ENCODE data around the gene COL4A2.
A peak's percentile ranks its signal among the peaks of the same experiment; 100 is the strongest.

Gene COL4A2

GRCh38 chr13:110430391-110431336 lies 123.6 kb downstream of the COL4A2 start:
- Mint-ChIP-seq H3K27ac (no peak overlapping the region), H3K27me3 (ENCODE audit: low read depth) (no peaks in the 10 kb centered on the region), H3K4me1 (peaks cover 48% of the 10 kb centered on the region), H3K9me3 (no peaks in the 10 kb centered on the region), H3K36me3 (ENCODE audit: low read depth) (peaks cover 76% of the 10 kb centered on the region), H3K4me3 (no peak overlapping the region)
- TF ChIP-seq CTCF (IDR thresholded peaks at IDR 0.05; ENCODE audit: unreplicated experiment in 3 of 3), result no peak

DNA sequence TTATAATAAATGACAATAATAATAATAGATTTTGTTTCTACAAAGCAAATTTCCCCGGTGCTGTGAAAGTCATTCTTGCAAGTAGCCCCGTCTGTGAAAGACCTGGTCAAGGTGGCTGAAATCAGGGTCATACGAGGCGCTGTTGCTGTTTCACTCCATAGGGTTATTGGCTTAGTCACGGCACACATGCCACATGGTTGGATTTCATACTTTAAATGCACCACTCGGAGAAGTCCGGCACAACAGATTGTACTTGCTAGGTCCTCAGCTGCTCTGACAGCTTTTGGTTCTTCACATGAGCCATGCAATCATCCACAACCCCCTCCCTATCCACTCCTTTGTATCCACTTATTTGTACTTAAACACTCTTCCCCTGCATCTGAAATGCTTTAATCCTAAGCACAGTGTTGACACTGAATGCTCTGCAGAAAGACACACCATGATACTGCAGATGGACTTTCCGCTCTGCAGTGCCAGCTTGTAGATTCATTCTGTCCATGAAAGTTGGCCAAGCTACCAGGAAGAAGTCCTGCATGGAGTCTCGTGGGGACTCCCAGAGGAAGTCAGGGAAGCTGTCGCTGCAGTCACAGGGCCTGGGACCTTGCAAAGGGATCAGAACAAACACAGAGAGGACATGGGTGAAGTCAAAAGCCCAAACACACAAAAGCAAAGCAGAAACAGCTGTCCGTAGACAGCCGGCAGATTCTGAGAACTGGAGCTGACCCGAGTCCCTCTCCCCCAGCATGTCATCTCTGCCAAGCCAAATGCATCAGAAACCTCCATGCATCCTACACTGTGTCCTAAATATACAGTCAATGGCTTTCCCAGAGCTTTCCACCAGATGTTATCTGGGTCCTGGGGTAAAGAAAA lies 124.6 kb downstream of the COL4A2 start:
- Mint-ChIP-seq H3K4me1 (peaks cover 49% of the 10 kb centered on the region), H3K4me3 (peak overlapping the region in 1 of 3 experiments; percentile 14), H3K27me3 (ENCODE audit: low read depth) (no peaks in the 10 kb centered on the region), H3K27ac (peak overlapping the region; percentile 65 to 87 (median 76)), H3K9me3 (no peaks in the 10 kb centered on the region), H3K36me3 (ENCODE audit: low read depth) (peaks cover 77% of the 10 kb centered on the region)
- TF ChIP-seq CTCF (IDR thresholded peaks at IDR 0.05; ENCODE audit: unreplicated experiment in 3 of 3), result no peak

GRCh38 chr13:110432522-110432921 lies 125.4 kb downstream of the COL4A2 start:
- Mint-ChIP-seq H3K27me3 (ENCODE audit: low read depth) (no peaks in the 10 kb centered on the region), H3K27ac (peak overlapping the region; percentile 65 to 87 (median 82)), H3K9me3 (no peaks in the 10 kb centered on the region), H3K4me3 (peak overlapping the region in 1 of 3 experiments; percentile 24), H3K4me1 (peaks cover 49% of the 10 kb centered on the region), H3K36me3 (ENCODE audit: low read depth) (peaks cover 83% of the 10 kb centered on the region)
- TF ChIP-seq CTCF (IDR thresholded peaks at IDR 0.05; ENCODE audit: unreplicated experiment in 3 of 3), result no peak

DNA sequence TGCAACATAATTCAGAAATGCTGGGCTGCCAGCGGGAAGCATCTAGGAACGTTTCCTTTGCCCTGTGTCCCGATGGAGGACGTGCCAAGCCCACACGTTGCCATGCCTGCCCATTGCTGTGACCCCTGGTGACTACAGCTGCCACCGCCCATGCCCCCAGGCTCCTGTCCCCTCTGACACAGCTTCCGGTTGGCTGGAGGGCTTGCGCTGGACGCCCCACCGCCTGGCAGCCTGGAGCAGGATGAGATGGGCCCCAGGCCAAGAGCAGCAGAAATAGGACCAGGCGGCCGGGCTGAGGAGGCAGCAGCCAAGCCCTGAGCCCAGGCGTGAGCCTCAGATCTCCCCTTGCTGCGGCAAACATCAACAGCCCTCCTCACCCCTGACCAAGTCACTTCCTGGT lies 125.9 kb downstream of the COL4A2 start:
- Mint-ChIP-seq H3K4me1 (peaks cover 49% of the 10 kb centered on the region), H3K27me3 (ENCODE audit: low read depth) (no peaks in the 10 kb centered on the region), H3K27ac (peak overlapping the region; percentile 65 to 87 (median 82)), H3K4me3 (peak overlapping the region in 2 of 3 experiments; percentile 8 to 24), H3K36me3 (ENCODE audit: low read depth) (peaks cover 88% of the 10 kb centered on the region), H3K9me3 (no peaks in the 10 kb centered on the region)
- TF ChIP-seq CTCF (IDR thresholded peaks at IDR 0.05; ENCODE audit: unreplicated experiment in 3 of 3), result no peak

DNA sequence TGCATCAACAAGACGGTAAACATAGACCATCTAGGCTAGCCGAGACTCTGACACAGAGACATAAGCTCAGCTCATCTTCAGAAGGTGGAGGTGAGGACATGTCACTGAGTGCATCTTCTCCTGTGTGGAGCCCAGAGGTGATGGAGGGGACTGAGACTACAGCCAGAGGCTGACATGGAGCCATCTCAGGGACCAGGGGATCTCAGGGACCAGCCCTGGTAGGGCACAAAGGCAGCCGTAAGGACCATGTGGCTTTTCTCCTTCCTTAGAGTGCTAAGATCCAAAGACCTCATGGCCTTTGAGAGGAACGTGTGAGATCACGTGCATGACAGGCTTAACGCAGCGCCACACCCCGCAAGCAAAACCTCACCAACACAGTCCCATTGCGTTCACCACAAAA lies 127.5 kb downstream of the COL4A2 start:
- Mint-ChIP-seq H3K4me1 (peaks cover 49% of the 10 kb centered on the region), H3K4me3 (no peak overlapping the region), H3K27ac (peak overlapping the region in 1 of 3 experiments; percentile 50), H3K9me3 (no peaks in the 10 kb centered on the region), H3K36me3 (ENCODE audit: low read depth) (peaks cover 89% of the 10 kb centered on the region), H3K27me3 (ENCODE audit: low read depth) (no peaks in the 10 kb centered on the region)
- no peak for TF ChIP-seq CTCF (IDR thresholded peaks at IDR 0.05; ENCODE audit: unreplicated experiment in 3 of 3)
